Hematopoietic multipotent progenitor cell (in vitro differentiated cells): ENCODE results near the gene SYNRG. TPM values are rescaled to one million over a fixed set of nuclear protein-coding genes. Genes with fewer than 3 reads are reported as not detected.

Experiments
- DNase-seq, 3 donors: peaks; one replicate each; pipeline ENCODE4 v3.0.0-alpha.2; 2011 to 2015; ENCODE audit warnings: low read depth in 2 of 3, low spot score in 2 of 3
- small RNA-seq: library from RNA; depleted of rRNA; stranded (forward); fragments of <200 nt; gene quantifications from one replicate; pipeline ENCODE3, GENCODE V24; 2012
- total RNA-seq: library from RNA; depleted of rRNA; stranded (reverse); fragments of >200 nt; gene quantifications from one replicate; pipeline ENCODE4 v1.2.3, GENCODE V29; 2012

SYNRG gene
- total RNA-seq, 1 donor: 11.6 TPM

DNA sequence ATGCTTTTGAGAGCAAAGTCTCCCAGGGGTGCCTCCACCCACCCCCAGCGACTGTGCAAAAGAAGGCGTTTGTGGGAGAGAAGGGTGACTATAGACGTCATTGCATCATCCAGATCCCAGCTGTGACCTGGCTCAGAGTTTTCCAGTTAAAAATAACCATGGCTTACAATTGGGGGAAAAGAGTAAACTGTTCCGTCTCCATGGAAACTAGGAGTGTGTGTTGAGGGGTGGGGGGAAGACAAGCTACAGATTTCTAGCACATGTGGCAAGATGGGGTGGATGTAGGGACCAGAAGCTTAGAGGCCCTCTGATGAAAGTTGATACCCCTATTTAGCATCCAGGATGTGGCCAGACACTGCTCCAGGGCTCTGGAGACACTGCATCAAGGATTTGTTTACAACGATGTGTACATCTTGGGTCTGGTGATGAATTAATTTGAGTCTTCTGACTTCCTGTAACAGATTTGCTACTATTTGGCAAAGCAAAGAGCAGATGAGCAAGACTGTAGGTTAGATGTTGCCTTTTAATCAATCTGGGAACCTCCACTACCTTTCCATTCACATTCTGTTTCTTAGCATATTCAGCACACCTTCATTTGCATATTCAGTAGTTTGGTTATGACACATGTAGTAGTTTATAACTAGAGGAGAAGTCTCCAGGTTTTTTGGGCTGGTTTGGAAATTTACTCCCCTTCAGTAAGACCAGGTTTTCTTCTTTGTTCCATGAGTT, 125.7 kb downstream of the SYNRG start:
- DNase-seq: no peak

DNA sequence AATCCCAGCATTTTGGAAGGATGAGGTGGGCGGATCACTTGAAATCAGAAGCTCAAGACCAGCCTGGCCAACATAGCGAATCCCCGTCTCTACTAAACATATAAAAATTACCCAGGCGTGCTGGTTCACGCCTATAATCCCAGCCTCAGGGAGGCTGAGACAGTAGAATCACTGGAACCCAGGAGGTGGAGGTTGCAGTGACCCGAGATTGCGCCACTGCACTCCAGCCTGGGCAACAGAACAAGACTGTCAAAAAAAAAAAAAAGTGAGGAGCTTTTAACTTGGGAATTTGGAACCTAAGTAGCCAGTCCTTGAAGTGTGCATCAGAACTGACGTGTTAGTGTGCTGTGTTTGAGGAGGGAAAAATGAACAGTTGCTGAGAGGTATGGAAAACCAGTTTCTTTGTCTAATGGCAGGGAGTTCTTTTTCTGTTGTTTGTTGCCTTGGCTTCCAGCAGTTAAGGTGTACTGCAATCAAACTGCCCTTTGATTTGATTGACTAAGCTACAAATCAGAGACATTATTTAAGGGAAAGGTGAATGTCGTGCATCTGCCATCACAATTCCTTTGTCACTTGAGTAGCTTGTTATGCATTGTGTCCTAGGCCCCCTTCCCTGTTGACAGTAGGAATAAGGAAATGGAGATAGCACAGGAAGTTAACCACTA, 128.1 kb downstream of the SYNRG start:
- no peak for DNase-seq

DNA sequence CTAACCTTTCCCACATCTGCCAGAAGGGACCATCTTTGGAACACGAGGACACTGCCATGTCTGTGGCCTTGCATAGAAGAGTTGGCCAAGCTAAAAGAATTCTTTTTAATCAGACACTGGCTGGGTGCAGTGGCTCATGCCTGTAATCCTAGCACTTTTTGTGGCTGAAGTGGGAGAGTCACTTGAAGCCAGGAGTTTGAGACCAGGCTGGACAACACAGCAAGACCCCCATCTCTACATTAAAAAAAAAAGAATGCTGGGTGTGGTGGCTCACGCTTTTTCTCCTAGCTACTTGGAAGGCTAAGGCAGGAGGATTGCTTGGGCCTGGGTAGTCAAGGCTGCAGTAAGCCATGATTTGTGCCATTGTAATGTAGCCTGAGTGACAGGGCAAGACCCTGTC, 128.8 kb downstream of the SYNRG start:
- no peak for DNase-seq

DNA sequence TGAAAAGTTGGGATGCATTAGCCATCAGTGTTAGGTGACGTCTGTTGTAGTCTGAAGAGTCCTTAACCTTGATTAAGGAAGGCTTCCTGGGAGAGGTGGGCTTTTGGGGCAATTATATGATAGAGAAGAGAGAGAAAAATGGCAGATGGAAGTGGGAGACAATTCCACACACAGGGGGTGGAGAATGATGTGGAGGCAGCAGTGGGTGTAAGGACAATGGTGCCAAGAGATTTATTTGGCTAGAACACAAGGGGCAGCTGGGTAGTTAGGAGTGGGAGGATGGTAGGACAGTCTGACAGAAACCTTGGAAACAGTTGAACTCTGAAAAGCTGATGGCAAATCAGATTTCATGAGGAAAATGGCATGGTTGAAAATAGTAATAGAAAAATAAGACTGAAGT, 130.2 kb downstream of the SYNRG start:
- no peak for DNase-seq

DNA sequence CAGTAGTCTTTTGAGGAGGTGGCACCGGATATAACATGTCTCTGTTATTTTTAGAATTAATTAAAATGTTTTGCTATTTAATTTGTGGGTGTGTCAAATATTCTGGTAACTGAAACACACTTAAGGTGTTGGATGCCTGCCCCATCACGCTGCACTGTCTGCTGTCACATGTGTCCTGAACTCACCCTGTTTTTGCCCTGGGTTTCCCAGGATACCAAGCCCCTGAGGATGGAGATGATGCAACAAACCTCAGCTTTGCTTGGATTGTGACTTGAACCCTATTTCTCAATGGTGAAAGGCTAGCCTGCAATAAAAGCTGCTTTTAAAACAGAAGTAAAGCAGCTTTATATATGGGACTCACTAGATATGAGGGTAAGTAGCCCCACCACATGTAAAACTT, 131.0 kb downstream of the SYNRG start:
- DNase-seq: no peak

DNA sequence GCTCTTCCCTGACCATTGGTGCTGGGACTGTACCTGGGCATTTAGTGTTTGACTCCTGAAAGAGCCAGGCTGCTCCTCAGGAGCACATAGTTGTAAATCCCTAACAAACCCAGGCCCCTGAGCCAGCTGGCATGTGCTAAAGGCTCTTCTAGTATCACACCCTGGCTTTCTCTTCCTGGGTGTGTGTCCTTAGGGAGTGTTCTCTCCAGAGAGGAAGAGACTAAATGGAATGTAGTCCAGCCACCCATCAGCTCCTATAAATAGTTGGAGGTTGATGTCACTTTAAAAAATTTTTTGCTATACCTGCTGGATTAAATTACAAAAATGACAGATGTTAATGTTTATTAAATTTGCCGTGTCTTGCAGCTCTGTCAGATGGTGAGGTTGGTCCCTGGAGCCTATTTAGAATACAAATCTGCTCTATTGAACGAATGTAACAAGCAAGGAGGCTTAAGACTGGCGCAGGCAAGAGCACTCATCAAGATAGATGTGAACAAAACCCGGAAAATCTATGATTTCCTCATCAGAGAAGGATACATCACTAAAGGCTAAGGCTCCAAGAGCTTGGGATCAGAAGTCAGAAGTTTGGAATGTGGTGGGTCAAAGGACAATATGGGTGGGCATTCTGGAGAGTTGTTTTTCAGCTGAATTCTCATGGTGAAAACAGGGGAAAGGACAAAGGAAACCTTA, 132.6 kb downstream of the SYNRG start:
- no peak for DNase-seq

DNA sequence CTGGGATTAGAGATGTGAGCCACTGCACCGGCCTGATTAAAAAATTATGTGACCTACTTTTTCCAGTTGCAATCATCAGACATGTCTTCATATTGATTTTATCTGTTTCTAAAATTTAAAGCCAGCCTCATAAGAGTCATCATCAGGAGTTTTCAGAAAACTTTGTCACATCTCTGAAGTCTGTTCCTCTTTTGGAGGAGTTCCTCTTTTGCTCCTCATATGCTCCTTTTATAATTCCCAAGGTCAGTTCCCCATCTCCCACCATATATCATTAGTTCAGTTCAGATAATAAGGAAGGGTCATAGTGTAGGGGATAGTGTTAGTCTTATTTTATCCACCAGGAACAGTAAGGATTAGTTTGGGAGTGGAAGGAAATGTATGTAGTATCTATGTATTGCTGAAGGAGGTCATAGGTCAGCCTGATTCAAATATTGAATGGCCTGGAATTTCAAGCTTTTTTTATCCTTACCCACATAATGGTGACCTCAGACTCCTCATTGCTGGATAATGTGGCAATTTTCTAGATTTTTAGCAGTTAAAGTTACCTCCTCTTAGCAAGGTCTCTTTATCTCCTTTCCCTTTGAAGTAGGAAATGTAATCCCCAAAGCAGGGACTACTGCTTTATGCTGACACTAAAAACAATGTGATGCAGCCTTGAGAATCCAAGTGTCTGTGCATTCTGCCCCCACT, 133.3 kb downstream of the SYNRG start:
- peak in 2 of 3 donors; percentile 13 to 14 for DNase-seq

DNA sequence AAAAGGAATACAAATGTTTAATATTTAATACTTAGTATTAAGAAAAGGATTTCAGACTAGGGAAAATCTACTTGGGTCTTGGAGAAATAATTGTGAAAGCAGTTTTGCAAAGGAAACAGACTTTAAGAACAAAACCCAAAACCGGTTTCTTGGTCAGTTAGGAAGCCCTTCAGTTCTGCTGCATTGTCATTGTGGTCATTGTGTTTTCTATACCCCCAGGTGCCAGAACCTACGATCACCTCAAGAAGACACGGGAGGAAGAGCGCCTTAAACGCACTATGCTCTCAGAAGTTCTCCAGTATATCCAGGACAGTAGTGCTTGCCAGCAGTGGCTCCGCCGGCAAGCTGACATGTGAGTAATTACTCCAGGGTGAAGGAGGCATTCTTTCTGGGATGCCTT, 139.0 kb downstream of the SYNRG start:
- peak in 1 of 3 donors; percentile 52 for DNase-seq

DNA sequence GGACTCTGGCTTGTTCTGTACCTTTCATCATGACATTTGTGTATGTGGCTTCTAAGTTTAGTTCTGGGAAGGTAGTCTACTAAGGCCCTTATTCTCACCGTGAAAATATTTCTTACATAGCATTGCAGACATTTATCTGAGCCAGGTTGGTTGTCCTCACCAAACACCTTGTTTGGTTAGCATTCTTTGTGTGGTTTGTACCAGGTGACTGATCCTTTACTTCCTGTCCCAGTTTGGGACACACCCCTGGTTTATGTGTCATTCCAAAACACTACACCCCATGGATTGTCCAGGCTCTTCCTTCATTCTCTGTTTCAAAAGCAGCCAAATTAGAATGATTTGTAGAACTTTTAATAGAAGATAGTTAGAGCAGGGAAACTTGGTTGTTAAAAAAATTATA, 142.7 kb downstream of the SYNRG start:
- DNase-seq: no peak

DNA sequence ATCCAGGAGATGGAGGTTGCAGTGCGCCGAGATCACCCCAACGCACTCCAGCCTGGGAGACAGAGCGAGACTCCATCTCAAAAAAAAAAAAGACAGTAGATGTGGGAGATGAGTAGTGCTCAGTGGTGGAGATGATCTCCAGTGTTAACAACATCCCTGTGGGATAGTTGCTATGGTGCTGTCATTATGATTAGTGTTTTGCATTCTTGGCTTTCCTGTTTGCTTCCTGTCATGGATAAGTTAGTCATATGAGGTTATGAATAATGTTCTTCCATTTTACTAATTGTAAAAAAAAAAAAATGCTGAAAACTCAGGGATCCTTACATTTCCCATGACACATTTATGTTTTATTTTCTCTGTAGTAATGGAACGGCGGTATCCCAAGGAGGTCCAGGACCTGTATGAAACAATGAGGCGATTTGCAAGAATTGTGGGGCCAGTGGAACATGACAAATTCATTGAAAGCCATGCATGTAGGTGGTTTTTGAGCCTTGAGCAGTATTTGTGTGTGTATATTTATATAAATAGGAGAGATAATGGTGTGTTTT, 144.1 kb downstream of the SYNRG start:
- peak in 1 of 3 donors; percentile 7 for DNase-seq

Small RNA genes lying within 50 kb of the gene (small RNA-seq; reads per million reads assigned to genes)
- not detected for gene MIR378J

Other genes with a start within 250 kb of the SYNRG start
- not detected for gene C17orf78, start 233.4 kb downstream of the SYNRG start, total RNA-seq
- 24.5 TPM for gene ACACA, start 202.6 kb downstream of the SYNRG start, total RNA-seq
- gene TADA2A, start 202.5 kb downstream of the SYNRG start, total RNA-seq: 10.5 TPM
- 27.5 TPM for gene DUSP14, start 119.5 kb downstream of the SYNRG start, total RNA-seq
- 11.0 TPM for gene DDX52, start 34.0 kb upstream of the SYNRG start, total RNA-seq
- gene HNF1B, start 135.6 kb upstream of the SYNRG start, total RNA-seq: under 0.01 TPM